ENCODE results near the gene MROH2B.

MROH2B gene

GRCh38 chr5:40983781-40984180 is 87.4 kb downstream of the MROH2B start:
- TF ChIP-seq CTCF (conservative IDR thresholded peaks at IDR 0.05; ENCODE audit: low read depth, low read length), result no peak
- Histone ChIP-seq H3K27me3 (ENCODE audit: insufficient read depth, low read depth) (no peaks in the 10 kb centered on the region), H3K4me3 (IDR thresholded peaks at IDR 0.05; ENCODE audit: insufficient read depth, low read depth, low read length) (no peak overlapping the region), H4K20me1 (ENCODE audit: insufficient read depth) (no peaks in the 10 kb centered on the region), H3K4me2 (no peak overlapping the region), H3K27ac (no peak overlapping the region), H3K4me1 (ENCODE audit: low read depth, poor library complexity, severe bottlenecking) (no peaks in the 10 kb centered on the region), H3K9ac (no peak overlapping the region), H3K79me2 (ENCODE audit: insufficient read depth, low read depth) (no peaks in the 10 kb centered on the region), H2AFZ (ENCODE audit: low read depth) (no peak overlapping the region), H3K36me3 (ENCODE audit: insufficient read depth) (no peaks in the 10 kb centered on the region)

- H3K27me3 ChIP-seq (ENCODE audit: insufficient read depth, low read depth), result no peaks in the 10 kb centered on the region
- TF ChIP-seq CTCF (conservative IDR thresholded peaks at IDR 0.05; ENCODE audit: low read depth, low read length), result no peak
- no peaks in the 10 kb centered on the region for H4K20me1 ChIP-seq (ENCODE audit: insufficient read depth)
- no peaks in the 10 kb centered on the region for H3K79me2 ChIP-seq (ENCODE audit: insufficient read depth, low read depth)
- H3K4me3 ChIP-seq (IDR thresholded peaks at IDR 0.05; ENCODE audit: insufficient read depth, low read depth, low read length), result no peak overlapping the region
- H2AFZ ChIP-seq (ENCODE audit: low read depth), result no peak overlapping the region
- H3K9ac ChIP-seq, result no peak overlapping the region
- H3K36me3 ChIP-seq (ENCODE audit: insufficient read depth), result no peaks in the 10 kb centered on the region
- no peak overlapping the region for H3K4me2 ChIP-seq
- H3K4me1 ChIP-seq (ENCODE audit: low read depth, poor library complexity, severe bottlenecking), result no peaks in the 10 kb centered on the region
- H3K27ac ChIP-seq, result no peak overlapping the region
Measured at GRCh38 chr5:40981420-40981819, 89.7 kb downstream of the MROH2B start.

- no peaks in the 10 kb centered on the region for H3K27me3 ChIP-seq (ENCODE audit: insufficient read depth, low read depth)
- no peak overlapping the region for H3K4me3 ChIP-seq (IDR thresholded peaks at IDR 0.05; ENCODE audit: insufficient read depth, low read depth, low read length)
- no peak overlapping the region for H3K4me2 ChIP-seq
- H4K20me1 ChIP-seq (ENCODE audit: insufficient read depth), result no peaks in the 10 kb centered on the region
- H3K79me2 ChIP-seq (ENCODE audit: insufficient read depth, low read depth), result no peaks in the 10 kb centered on the region
- no peak for TF ChIP-seq CTCF (conservative IDR thresholded peaks at IDR 0.05; ENCODE audit: low read depth, low read length)
- no peaks in the 10 kb centered on the region for H3K36me3 ChIP-seq (ENCODE audit: insufficient read depth)
- H3K9ac ChIP-seq, result no peak overlapping the region
- H3K4me1 ChIP-seq (ENCODE audit: low read depth, poor library complexity, severe bottlenecking), result peaks cover 9% of the 10 kb centered on the region
- no peak overlapping the region for H3K27ac ChIP-seq
- no peak overlapping the region for H2AFZ ChIP-seq (ENCODE audit: low read depth)
Measured at GRCh38 chr5:40976836-40977235, 94.3 kb downstream of the MROH2B start.

GRCh38 chr5:40976041-40976440 is 95.1 kb downstream of the MROH2B start:
- H3K9ac ChIP-seq, result no peak overlapping the region
- H3K4me1 ChIP-seq (ENCODE audit: low read depth, poor library complexity, severe bottlenecking), result peaks cover 9% of the 10 kb centered on the region
- TF ChIP-seq CTCF (conservative IDR thresholded peaks at IDR 0.05; ENCODE audit: low read depth, low read length), result no peak
- H3K4me3 ChIP-seq (IDR thresholded peaks at IDR 0.05; ENCODE audit: insufficient read depth, low read depth, low read length), result no peak overlapping the region
- H3K79me2 ChIP-seq (ENCODE audit: insufficient read depth, low read depth), result no peaks in the 10 kb centered on the region
- no peaks in the 10 kb centered on the region for H3K27me3 ChIP-seq (ENCODE audit: insufficient read depth, low read depth)
- H4K20me1 ChIP-seq (ENCODE audit: insufficient read depth), result no peaks in the 10 kb centered on the region
- no peak overlapping the region for H3K4me2 ChIP-seq
- no peak overlapping the region for H2AFZ ChIP-seq (ENCODE audit: low read depth)
- no peaks in the 10 kb centered on the region for H3K36me3 ChIP-seq (ENCODE audit: insufficient read depth)
- no peak overlapping the region for H3K27ac ChIP-seq

All from KMS-11 (cell line).